GM18519 (cell line): ENCODE measurements around the gene PLA2G6.

ENCODE experiments used
- ATAC-seq: cut with Tn5 transposase; IDR thresholded peaks from one replicate; pipeline ENCODE4 v1.9.1; 2021; ENCODE audit warnings: mild to moderate bottlenecking, moderate library complexity; ENCODE audit not compliant: unreplicated experiment, low FRiP score

Gene PLA2G6

GRCh38 chr22:38075961-38076360, 105.7 kb downstream of the PLA2G6 start:
- ATAC-seq: no peak

GRCh38 chr22:38075105-38075825, 106.4 kb downstream of the PLA2G6 start:
- ATAC-seq: no peak

GRCh38 chr22:38074181-38075104, 107.2 kb downstream of the PLA2G6 start:
- no peak for ATAC-seq

GRCh38 chr22:38073150-38074130, 108.2 kb downstream of the PLA2G6 start:
- no peak for ATAC-seq

- no peak for ATAC-seq
Measured at GRCh38 chr22:38072322-38073149, 109.1 kb downstream of the PLA2G6 start.

- no peak for ATAC-seq
Measured at GRCh38 chr22:38071421-38072321, 110.0 kb downstream of the PLA2G6 start.

- ATAC-seq: no peak
Measured at GRCh38 chr22:38070250-38070921, 111.2 kb downstream of the PLA2G6 start.

GRCh38 chr22:38069372-38070249, 112.0 kb downstream of the PLA2G6 start:
- ATAC-seq: no peak

- ATAC-seq: no peak
Measured at GRCh38 chr22:38068641-38069371, 112.8 kb downstream of the PLA2G6 start.

- no peak for ATAC-seq
Measured at GRCh38 chr22:38067761-38068360, 113.8 kb downstream of the PLA2G6 start.

- ATAC-seq: no peak
Measured at GRCh38 chr22:38067028-38067415, 114.6 kb downstream of the PLA2G6 start.

GRCh38 chr22:38066381-38067027, 115.1 kb downstream of the PLA2G6 start:
- no peak for ATAC-seq

- ATAC-seq: no peak
Measured at GRCh38 chr22:38065539-38065938, 116.1 kb downstream of the PLA2G6 start.

- no peak for ATAC-seq
Measured at GRCh38 chr22:38062791-38063190, 118.8 kb downstream of the PLA2G6 start.
